ENCODE data around the gene AMHR2. TPM values are rescaled to one million over a fixed set of nuclear protein-coding genes. Genes with fewer than 3 reads are reported as not detected.
A peak's percentile ranks its signal among the peaks of the same experiment; 100 is the strongest.

AMHR2 gene
- total RNA-seq, 1 experiment from 2014 or later, result not detected

- Histone ChIP-seq H2BK15ac (ENCODE audit: low read depth, low read length) (no peak overlapping the region), H2AFZ (ENCODE audit: low read length) (no peak overlapping the region), H4K8ac (replicated peaks; ENCODE audit: insufficient read length, low read depth, low read length) (no peak overlapping the region), H3K27ac (ENCODE audit: insufficient read length, low read depth, low read length) (no peak overlapping the region), H4K20me1 (ENCODE audit: control insufficient read depth, insufficient read depth, insufficient read length) (no peaks in the 10 kb centered on the region), H3K4me1 (ENCODE audit: insufficient read depth, low read length) (no peaks in the 10 kb centered on the region), H3K79me2 (ENCODE audit: insufficient read depth, low read length) (peaks cover 3% of the 10 kb centered on the region), H3K23me2 (ENCODE audit: insufficient read length, low read depth, low read length, poor library complexity, severe bottlenecking) (no peaks in the 10 kb centered on the region), H2BK5ac (ENCODE audit: insufficient read length, low read length) (no peak overlapping the region), H3K23ac (ENCODE audit: insufficient read length, low read depth, low read length) (no peak overlapping the region), H4K5ac (ENCODE audit: insufficient read length, low read depth, low read length) (no peak overlapping the region), H2BK20ac (ENCODE audit: low read depth, low read length, poor library complexity, severe bottlenecking) (no peak overlapping the region), H3K56ac (ENCODE audit: insufficient read length, low read depth, low read length) (no peak overlapping the region), H2BK120ac (ENCODE audit: low read depth, low read length, poor library complexity, severe bottlenecking) (no peak overlapping the region), H3K9me3 (ENCODE audit: control insufficient read depth, low read depth, low read length) (no peaks in the 10 kb centered on the region), H3K27me3 (ENCODE audit: insufficient read depth, low read length) (no peaks in the 10 kb centered on the region), H3K18ac (ENCODE audit: insufficient read length, low read depth, low read length) (no peak overlapping the region), H2BK12ac (ENCODE audit: insufficient read length, low read depth, low read length) (no peak overlapping the region), H3T11ph (ENCODE audit: low read length) (no peak overlapping the region), H3K14ac (ENCODE audit: insufficient read depth, low read length) (no peak overlapping the region), H2AK5ac (ENCODE audit: insufficient read length, low read length) (no peak overlapping the region), H4K91ac (ENCODE audit: insufficient read length, low read depth, low read length) (no peak overlapping the region), H3K4ac (ENCODE audit: low read depth, low read length) (no peak overlapping the region), H3K4me2 (ENCODE audit: insufficient read depth, insufficient read length, low read length) (no peak overlapping the region), H3K9ac (ENCODE audit: extremely low read depth, insufficient read length, low read length) (no peak overlapping the region), H3K79me1 (ENCODE audit: insufficient read depth, low read depth, low read length, poor library complexity, severe bottlenecking) (peaks cover 18% of the 10 kb centered on the region)
- no CpG with 5 or more reads among the region's 3 CpGs for WGBS (ENCODE audit: extremely low coverage, insufficient read length, low lambda C conversion rate)
- Mint-ChIP-seq H3K9me3 (no peaks in the 10 kb centered on the region), H3K27ac (peak overlapping the region in 2 of 3 experiments; percentile 22 to 68; a peak in 3 of 7 replicates), H3K27me3 (ENCODE audit: low read depth) (no peaks in the 10 kb centered on the region), H3K4me1 (peaks cover 48 to 69% of the 10 kb centered on the region in 2 experiments), H3K36me3 (ENCODE audit: insufficient read depth in 1 of 3, low read depth in 3 of 3) (peaks cover 78 to 96% (median 94%) of the 10 kb centered on the region in 3 experiments), H3K4me3 (peak overlapping the region in 1 of 2 experiments; percentile 25; a peak in 3 of 5 replicates)
- DNase-seq, result no peak
- no peak for TF ChIP-seq CTCF (conservative IDR thresholded peaks at IDR 0.05)
Measured at GRCh38 chr12:53461059-53461458, 37.4 kb downstream of the AMHR2 start.
